ENCODE data around the gene RNF130. TPM values are rescaled to one million over a fixed set of nuclear protein-coding genes. Genes with fewer than 3 reads are reported as not detected.

The RNF130 gene
- total and polyA plus RNA-seq, 2 of the 13 experiments (the other 11 are each of a cell fraction or from before 2014, with no cell fraction given): 28.2 to 28.3 TPM

DNA sequence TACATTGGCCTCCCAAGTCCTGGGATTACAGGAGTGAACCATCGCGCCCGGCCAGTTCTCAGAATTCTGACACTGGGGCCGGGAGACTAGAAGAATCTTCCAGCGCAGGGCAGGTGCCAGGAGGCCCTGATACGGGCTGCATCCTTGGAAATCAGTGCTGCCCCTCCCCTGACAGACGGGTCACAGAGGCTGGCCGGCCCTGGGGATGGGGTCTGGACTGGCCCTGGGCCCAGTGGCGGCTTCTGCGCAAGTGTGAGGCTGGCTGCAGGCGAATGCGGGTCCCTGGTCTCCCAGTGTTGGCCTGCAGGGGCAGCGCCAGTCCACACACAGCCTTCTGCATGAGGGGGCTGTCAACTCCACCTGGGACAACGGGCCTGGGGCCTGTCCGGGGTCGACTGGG is 163.0 kb downstream of the RNF130 start (continued):
- TF ChIP-seq STAG1 (CRISPR knock-in tag; IDR thresholded peaks at IDR 0.05) (peak; percentile 77), FOSL1 (CRISPR knock-in tag; IDR thresholded peaks at IDR 0.05; ENCODE audit: borderline replicate concordance) (no peak), ZNF160 (CRISPR knock-in tag; IDR thresholded peaks at IDR 0.05) (no peak), TBL1XR1 (IDR thresholded peaks at IDR 0.05; ENCODE audit: borderline replicate concordance, low read length, partially characterized antibody) (no peak), HOXA3 (CRISPR knock-in tag; IDR thresholded peaks at IDR 0.05) (peak; percentile 66), ZNF333 (CRISPR knock-in tag; IDR thresholded peaks at IDR 0.05; ENCODE audit: borderline replicate concordance) (peak; percentile 54; the same call in 1 of the 2 replicates), TERF1 (CRISPR knock-in tag; IDR thresholded peaks at IDR 0.05) (no peak), ZNF768 (CRISPR knock-in tag; IDR thresholded peaks at IDR 0.05) (peak; percentile 41; the same call in 1 of the 2 replicates), ERF (CRISPR knock-in tag; IDR thresholded peaks at IDR 0.05) (0 out of 2 replicates have a peak, but pooled peaks have one; percentile 5)

DNA sequence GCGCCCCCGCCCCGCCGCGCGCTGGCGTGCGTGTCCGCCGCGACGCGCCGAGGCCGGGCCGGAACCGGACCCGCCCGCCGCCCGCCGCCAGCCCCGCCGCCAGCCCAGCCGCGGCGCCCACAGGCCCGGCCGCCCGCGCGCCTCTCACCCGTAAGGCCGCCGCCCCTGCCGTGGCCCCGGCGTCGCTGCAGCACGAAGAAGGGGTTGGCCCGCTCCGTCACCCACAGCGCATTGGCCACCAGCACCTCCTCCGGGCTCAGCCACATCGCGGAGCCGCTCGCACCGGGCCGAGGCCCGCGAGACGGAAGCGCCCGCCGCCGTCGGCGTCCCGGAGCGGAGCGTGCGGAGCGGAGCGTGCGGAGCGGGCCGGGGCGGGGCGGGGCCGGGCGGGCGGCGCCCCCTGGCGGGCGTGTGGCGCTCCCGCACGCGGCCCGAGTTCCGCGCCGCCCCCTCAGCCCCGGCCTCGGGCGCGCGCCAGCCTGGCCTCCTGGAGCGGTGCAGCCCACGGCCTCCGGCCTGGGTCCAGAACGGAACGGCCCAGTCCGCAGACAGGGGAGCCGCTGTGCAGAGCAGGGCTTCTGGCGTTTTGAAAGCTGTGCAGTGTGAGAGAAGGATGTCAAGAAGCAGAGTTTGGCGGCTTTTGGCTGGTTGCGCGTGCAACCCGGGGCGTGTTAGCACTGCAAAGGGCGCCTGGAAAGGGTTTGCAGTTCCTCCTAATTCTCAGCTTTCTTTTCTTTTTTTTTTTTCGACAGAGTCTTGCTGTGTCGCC is 163.8 kb downstream of the RNF130 start, which contains the start of gene TBC1D9B:
Gene TBC1D9B (minus strand): TSS at position 342 of the 769 bp plus-strand sequence. CDS start 76 bp downstream, at position 266.
- peak within 1 kb of the TSS; percentile 76 for H3K9ac ChIP-seq (ENCODE audit: insufficient read depth, low read depth, low read length)
- TF ChIP-seq TEAD3 (CRISPR knock-in tag; optimal IDR thresholded peaks at IDR 0.05; ENCODE audit: borderline replicate concordance) (peak; percentile 21), MXD1 (CRISPR knock-in tag; IDR thresholded peaks at IDR 0.05) (peak; percentile 73; the same call in 1 of the 2 replicates), ZNF446 (CRISPR knock-in tag; IDR thresholded peaks at IDR 0.05) (peak; percentile 60; the same call in 1 of the 2 replicates), ZBTB42 (CRISPR knock-in tag; IDR thresholded peaks at IDR 0.05) (no peak), MAZ (IDR thresholded peaks at IDR 0.05; ENCODE audit: borderline replicate concordance, low read depth, low read length) (0 out of 2 replicates have a peak, but pooled peaks have one; percentile 21), MAZ (CRISPR knock-in tag; IDR thresholded peaks at IDR 0.05; ENCODE audit: low read depth) (peak; percentile 76), ZNF275 (CRISPR knock-in tag; IDR thresholded peaks at IDR 0.05; ENCODE audit: borderline replicate concordance) (no peak), ZNF468 (CRISPR knock-in tag; IDR thresholded peaks at IDR 0.05) (no peak), ZFX (CRISPR knock-in tag; IDR thresholded peaks at IDR 0.05; ENCODE audit: low read depth) (peak; percentile 83)

More for the DNA sequence above, 163.8 kb downstream of the RNF130 start, which contains the start of gene TBC1D9B:
- 0% methylated on average over 16 of the region's 105 CpGs for WGBS (ENCODE audit: low lambda C conversion rate)
- Histone ChIP-seq H3K36me3 (replicated peaks in 1 of 2; ENCODE audit: control insufficient read depth in 1 of 2, insufficient read depth in 2 of 2, low read length in 2 of 2) (peaks cover 0 to 19% of the 10 kb centered on the region in 2 experiments; a peak in 3 of 5 replicates), H2AFZ (ENCODE audit: low read length) (no peak within 1 kb of the TSS), H3K4me1 (ENCODE audit: insufficient read depth, low read length) (peaks cover 18% of the 10 kb centered on the region), H3K9me3 (ENCODE audit: low read length) (no peaks in the 10 kb centered on the region), H3K4me2 (ENCODE audit: low read depth, low read length) (peak within 1 kb of the TSS; percentile 99), H3K79me2 (ENCODE audit: insufficient read depth, low read length) (peaks cover 18% of the 10 kb centered on the region), H3K27ac (ENCODE audit: extremely low read length, insufficient read depth, low read length) (peak within 1 kb of the TSS; percentile 36), H3K4me3 (replicated peaks in 1 of 3; ENCODE audit: insufficient read depth in 1 of 3, low read depth in 2 of 3, low read length in 3 of 3) (peak within 1 kb of the TSS; percentile 82 to 86 (median 85)), H4K20me1 (ENCODE audit: insufficient read depth, low read length) (no peaks in the 10 kb centered on the region), H3K27me3 (ENCODE audit: control insufficient read depth in 1 of 2, insufficient read depth in 2 of 2, low read length in 2 of 2) (0 out of 5 replicates have a peak, but pooled peaks cover 0 to 4% of the 10 kb centered on the region in 2 experiments)
- intact Hi-C loops (cut with micrococcal nuclease; ENCODE audit: unreplicated experiment): loop anchor here (2.0 to 10.0 kb wide), 3 partner anchors 143 to 183 kb away; partner anchors contain the start of gene RNF130
- no TSS peak for BruUV-seq (replicated peaks)
- POLR2A ChIA-PET: interaction anchor here (1.5 to 1.6 kb wide), 2 partner anchors 12 to 100 kb away, joined by 3 to 6 read pairs; no protein-coding TSS in a partner anchor
- DNase-seq (ENCODE audit: low spot score) (peak; percentile 27), FAIRE-seq (no peak), ATAC-seq (peak; percentile 87)
- in situ Hi-C loops (cut with HindIII; ENCODE audit: extremely low pct_ligation_motif_present, low pct_unique_long_range_greater_than_20kb): no loop called here
- CTCF ChIA-PET (ENCODE audit: low intra/inter-chr PET ratio, low total read pairs): interaction anchor here (0.7 kb wide), 1 partner anchor 112 kb away, joined by 3 read pairs; no protein-coding TSS in a partner anchor
